Esophagus muscularis mucosa (tissue), 4 donors: ENCODE measurements around the gene COBL. TPM values are rescaled to one million over a fixed set of nuclear protein-coding genes. Genes with fewer than 3 reads are reported as not detected.

Experiments
- DNase-seq: peaks from one replicate; pipeline ENCODE4 v3.0.0-alpha.2; 2017; ENCODE audit errors: extremely low spot score
- H3K27ac ChIP-seq, 4 donors: fragments of 200-600 bp; sonication (generic); replicated peaks in 1 of 4; 1 replicate in 3 of 4; 2 replicates in 1 of 4; pipeline ENCODE4 v1.5.1; 2016 to 2019; ENCODE audit warnings: mild to moderate bottlenecking in 1 of 4
- H3K27me3 ChIP-seq, 4 donors: fragments of 200-600 bp; sonication (generic); one replicate each; pipeline versions ENCODE4 v1.5.1 to v1.6.0; 2016 to 2019
- H3K36me3 ChIP-seq, 4 donors: fragments of 200-600 bp; sonication (generic); one replicate each; pipeline ENCODE4 v1.5.1; 2016 to 2019
- H3K4me1 ChIP-seq, 4 donors: fragments of 200-600 bp; sonication (generic); one replicate each; pipeline ENCODE4 v1.5.1; 2016 to 2019
- H3K4me3 ChIP-seq, 4 donors: fragments of 200-600 bp; sonication (generic); 1 replicate in 2 of 4; 2 replicates in 2 of 4; pipeline ENCODE4 v1.5.1; 2016 to 2019; ENCODE audit warnings: mild to moderate bottlenecking in 4 of 4, moderate library complexity in 1 of 4
- H3K9me3 ChIP-seq, 4 donors: fragments of 200-600 bp; sonication (generic); 1 replicate in 3 of 4; 2 replicates in 1 of 4; pipeline ENCODE4 v1.5.1; 2016 to 2019
- CTCF ChIP-seq, 3 experiments: fragments of 200-600 bp in 2 of 3; fragments of 450-650 bp in 1 of 3; sonication (generic) in 2 of 3; IDR thresholded peaks; one replicate each; pipeline ENCODE4 v1.5.1; 2017 to 2019; ENCODE audit warnings: antibody characterized with exemption in 3 of 3, mild to moderate bottlenecking in 2 of 3, moderate library complexity in 1 of 3
- EP300 ChIP-seq: sonication (generic); formaldehyde crosslinking; IDR thresholded peaks from one replicate; pipeline ENCODE4 v1.6.1; 2017; ENCODE audit warnings: antibody characterized with exemption
- POLR2A ChIP-seq: fragments of 450-650 bp; IDR thresholded peaks from one replicate; pipeline ENCODE4 v1.6.1; 2017; ENCODE audit warnings: antibody characterized with exemption, moderate library complexity, mild to moderate bottlenecking, low read depth
- POLR2AphosphoS5 ChIP-seq, 2 donors: sonication (generic); formaldehyde crosslinking; IDR thresholded peaks; one replicate each; pipeline ENCODE4 v1.6.1; 2017; ENCODE audit warnings: antibody characterized with exemption in 2 of 2
- WGBS: methylation state at CpG from one replicate; pipeline ENCODE4 v1.1.5; 2018; 5-methylcytosine and 5-hydroxymethylcytosine counted together
- intact Hi-C: fragments of 100-400 bp; cut with DNase I; formaldehyde crosslinking; loops from one replicate; pipeline ENCODE4 v1.15.1; 2023
- total RNA-seq, 4 donors: library from RNA; depleted of rRNA; stranded (reverse); fragments of >200 nt; gene quantifications; one replicate each; pipeline versions ENCODE4 v1.1.0 to v1.2.1, GENCODE V29; 2016

COBL gene
- total RNA-seq, 4 donors from 2014 or later, result 29.8 to 51.4 (median 45.9) TPM

GRCh38 chr7:51090411-51090810 is 226.2 kb downstream of the COBL start:
- DNase-seq, result no peak
- Histone ChIP-seq H3K9me3 (peaks cover 0 to 7% (median 0%) of the 10 kb centered on the region in 4 donors), H3K27ac (no peak overlapping the region), H3K27me3 (no peaks in the 10 kb centered on the region), H3K4me1 (peaks cover 0 to 6% (median 3%) of the 10 kb centered on the region in 4 donors), H3K36me3 (no peaks in the 10 kb centered on the region), H3K4me3 (no peak overlapping the region)
- 71% methylated on average over 2 of the region's 2 CpGs for WGBS
- TF ChIP-seq POLR2A (no peak), POLR2AphosphoS5 (IDR thresholded peaks at IDR 0.05) (no peak)
- intact Hi-C loops, result no loop called here

DNA sequence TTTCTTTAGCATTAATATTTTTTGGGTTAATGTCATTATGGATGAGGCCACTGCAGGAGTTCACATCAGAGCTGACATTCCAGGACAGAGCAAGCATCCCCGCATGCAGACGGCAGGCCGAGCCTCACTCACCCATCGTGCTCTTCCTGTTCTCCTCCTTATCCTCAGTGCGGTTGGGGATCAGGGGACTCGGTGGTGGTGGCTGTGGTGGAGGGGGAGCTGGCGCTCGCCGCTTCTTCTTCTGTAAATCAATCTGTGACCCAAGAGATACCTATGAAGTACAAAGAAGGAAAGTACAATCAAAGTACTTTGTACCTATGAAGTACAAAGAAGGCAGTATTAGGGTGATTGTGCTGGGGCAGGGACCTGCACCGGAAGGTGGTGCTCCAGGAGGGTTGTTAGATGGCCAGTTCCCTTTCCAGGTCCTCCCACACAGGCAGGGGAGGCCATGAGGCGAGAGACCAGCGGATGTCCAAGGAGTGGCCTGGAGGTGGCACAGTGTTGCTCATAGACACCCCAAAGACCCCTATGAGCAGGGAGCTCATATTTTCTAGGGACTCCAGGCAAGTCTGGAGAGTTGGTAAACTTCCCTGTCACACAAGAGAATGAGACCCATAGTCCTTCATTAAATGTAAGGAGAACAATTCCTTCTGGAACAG is 231.4 kb downstream of the COBL start:
- H3K27ac ChIP-seq, result no peak overlapping the region
- WGBS, result 91% methylated on average over 12 of the region's 12 CpGs
- intact Hi-C loops, result no loop called here

GRCh38 chr7:51084121-51084520 is 232.5 kb downstream of the COBL start:
- no peak for TF ChIP-seq CTCF (IDR thresholded peaks at IDR 0.05)
- no peak for TF ChIP-seq POLR2AphosphoS5 (IDR thresholded peaks at IDR 0.05)
- TF ChIP-seq POLR2A, result no peak
- no peak for TF ChIP-seq EP300
- Histone ChIP-seq H3K27me3 (no peaks in the 10 kb centered on the region), H3K27ac (no peak overlapping the region), H3K4me1 (peaks cover 2 to 14% (median 8%) of the 10 kb centered on the region in 4 donors), H3K4me3 (no peak overlapping the region), H3K36me3 (peaks cover 0 to 19% (median 4%) of the 10 kb centered on the region in 4 donors), H3K9me3 (no peaks in the 10 kb centered on the region)
- DNase-seq, result peak; percentile 55
- intact Hi-C loops, result no loop called here
- WGBS, result 89% methylated on average over 8 of the region's 8 CpGs

More for the DNA sequence above, 231.4 kb downstream of the COBL start:
- DNase-seq, result no peak
- Histone ChIP-seq H3K9me3 (no peaks in the 10 kb centered on the region), H3K4me1 (peaks cover 2 to 11% (median 8%) of the 10 kb centered on the region in 4 donors), H3K27me3 (no peaks in the 10 kb centered on the region), H3K36me3 (peaks cover 0 to 19% (median 4%) of the 10 kb centered on the region in 4 donors), H3K4me3 (no peak overlapping the region)
- no peak for TF ChIP-seq POLR2A
- TF ChIP-seq POLR2AphosphoS5 (IDR thresholded peaks at IDR 0.05), result no peak
- TF ChIP-seq EP300, result no peak
- TF ChIP-seq CTCF (IDR thresholded peaks at IDR 0.05), result no peak

DNA sequence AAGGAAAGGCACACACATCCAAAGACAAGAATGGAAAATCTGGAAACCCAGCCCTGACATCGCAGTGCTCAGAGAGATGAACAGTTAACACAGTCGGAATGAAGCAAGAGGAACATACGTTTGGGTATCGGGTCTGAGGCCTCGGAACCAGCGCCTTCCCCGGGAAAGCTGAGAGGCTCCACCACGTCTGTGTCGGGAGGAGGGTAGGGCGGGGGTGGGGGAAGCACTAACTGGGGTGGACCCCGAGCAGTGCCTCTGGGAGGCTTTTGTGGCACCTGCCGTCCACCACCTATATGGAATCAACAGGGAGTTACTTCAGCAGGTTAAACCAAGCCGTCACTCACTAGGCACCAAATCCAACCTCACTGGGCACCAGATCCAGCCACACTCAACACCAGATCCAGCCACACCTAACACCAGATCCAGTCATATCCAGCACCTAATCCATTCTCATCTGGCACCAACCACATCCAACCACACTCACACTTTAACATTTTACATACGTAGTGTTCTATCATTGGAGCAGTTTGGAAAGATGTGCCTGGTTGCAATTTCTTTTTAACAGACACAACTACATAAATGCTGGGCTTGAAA is 233.6 kb downstream of the COBL start:
- Histone ChIP-seq H3K9me3 (no peaks in the 10 kb centered on the region), H3K36me3 (peaks cover 0 to 19% (median 4%) of the 10 kb centered on the region in 4 donors), H3K4me3 (no peak overlapping the region), H3K27me3 (no peaks in the 10 kb centered on the region), H3K27ac (no peak overlapping the region), H3K4me1 (peaks cover 0 to 14% (median 6%) of the 10 kb centered on the region in 4 donors)
- TF ChIP-seq CTCF (IDR thresholded peaks at IDR 0.05), result no peak
- TF ChIP-seq EP300, result no peak
- no peak for TF ChIP-seq POLR2AphosphoS5 (IDR thresholded peaks at IDR 0.05)
- no peak for TF ChIP-seq POLR2A
- DNase-seq, result peak; percentile 78
- WGBS, result 95% methylated on average over 11 of the region's 14 CpGs
- intact Hi-C loops, result no loop called here

DNA sequence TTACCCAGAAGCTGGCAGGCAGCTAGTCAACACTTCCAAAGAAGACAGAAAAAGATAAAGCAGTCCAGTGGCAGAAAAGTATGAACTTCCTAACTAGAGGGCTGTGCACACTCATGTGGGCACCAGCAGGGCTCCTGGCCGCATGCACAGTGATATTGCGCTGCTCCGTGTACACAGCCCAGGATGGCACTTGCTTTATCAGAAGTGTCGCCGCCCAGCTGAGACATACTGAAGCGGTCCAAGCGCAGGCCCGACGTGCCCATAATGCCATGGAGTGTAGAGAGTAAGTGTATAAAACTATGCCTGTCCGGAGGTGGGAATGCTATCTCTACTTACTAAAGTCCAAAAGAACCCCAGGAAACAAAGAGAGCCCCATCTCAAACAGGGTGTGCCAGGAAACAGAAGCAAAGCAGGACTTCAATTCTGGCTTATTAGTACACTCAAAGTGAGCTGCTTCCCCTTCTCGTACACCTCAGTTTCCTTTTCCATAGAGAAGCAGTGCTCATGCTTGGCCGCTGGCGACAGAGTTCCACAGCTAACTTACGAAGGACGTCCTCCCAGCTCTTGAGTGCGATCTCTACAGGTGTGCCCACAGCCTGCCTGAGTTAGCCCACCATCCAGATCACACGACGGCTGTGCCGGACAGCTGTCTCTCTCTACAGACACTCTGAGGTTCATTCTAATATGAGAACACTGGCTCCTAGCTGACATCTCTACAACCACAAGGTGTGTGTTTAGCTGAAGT is 234.3 kb downstream of the COBL start:
- Histone ChIP-seq H3K9me3 (no peaks in the 10 kb centered on the region), H3K36me3 (peaks cover 0 to 19% (median 4%) of the 10 kb centered on the region in 4 donors), H3K27me3 (no peaks in the 10 kb centered on the region), H3K4me1 (peaks cover 0 to 14% (median 6%) of the 10 kb centered on the region in 4 donors), H3K4me3 (no peak overlapping the region), H3K27ac (no peak overlapping the region)
- peak; percentile 66 for DNase-seq
- intact Hi-C loops, result no loop called here
- TF ChIP-seq EP300, result no peak
- TF ChIP-seq POLR2A, result no peak
- no peak for TF ChIP-seq POLR2AphosphoS5 (IDR thresholded peaks at IDR 0.05)
- TF ChIP-seq CTCF (IDR thresholded peaks at IDR 0.05), result no peak
- 89% methylated on average over 19 of the region's 19 CpGs for WGBS
